Vagina (tissue), 2 donors: ENCODE results near the gene NIPBL.

Experiments
- POLR2A ChIP-seq, 2 donors: fragments of 450-650 bp; IDR thresholded peaks; one replicate each; pipeline ENCODE4 v1.6.1; 2017; ENCODE audit warnings: antibody characterized with exemption in 2 of 2, mild to moderate bottlenecking in 2 of 2, moderate library complexity in 2 of 2
- POLR2AphosphoS5 ChIP-seq, 2 donors: sonication (generic); formaldehyde crosslinking; IDR thresholded peaks; one replicate each; pipeline ENCODE4 v1.9.0; 2017; ENCODE audit warnings: antibody characterized with exemption in 2 of 2, mild to moderate bottlenecking in 2 of 2, low read depth in 1 of 2; ENCODE audit not compliant: insufficient read depth in 1 of 2

GRCh38 chr5:36854402-36855140 lies 22.0 kb upstream of the NIPBL start:
- TF ChIP-seq POLR2AphosphoS5 (IDR thresholded peaks at IDR 0.05; ENCODE audit: insufficient read depth in 1 of 2, low read depth in 1 of 2) = no peak
- TF ChIP-seq POLR2A (IDR thresholded peaks at IDR 0.05) = no peak
